Measurements from ENCODE around the gene CD300LG. TPM values are rescaled to one million over a fixed set of nuclear protein-coding genes. Genes with fewer than 3 reads are reported as not detected.

The CD300LG gene
- polyA plus RNA-seq, 2 of the 4 experiments (the other 2 are of a cell fraction): not detected

- DNase-seq (ENCODE audit: low read depth in 1 of 2, low spot score in 1 of 2): no peak
- ChIA-PET POLR2A (no interaction called here), CTCF (interaction anchor here (1.1 to 25.9 kb wide), 4 partner anchors 9 to 44 kb away, joined by 3 to 412 read pairs (median 96); partner anchors contain the start of gene MPP2)
- Histone ChIP-seq H3K9me3 (no peaks in the 10 kb centered on the region), H3K4me3 (no peak overlapping the region), H3K27ac (no peak overlapping the region), H3K4me1 (no peaks in the 10 kb centered on the region), H3K4me2 (no peak overlapping the region)
- ATAC-seq: no peak
- TF ChIP-seq HEYL (CRISPR knock-in tag; IDR thresholded peaks at IDR 0.05) (no peak), KDM1A (IDR thresholded peaks at IDR 0.05; ENCODE audit: low read depth) (no peak), ZNF302 (CRISPR knock-in tag; IDR thresholded peaks at IDR 0.05) (no peak), EHMT2 (IDR thresholded peaks at IDR 0.05; ENCODE audit: low read depth) (no peak), HOXB13 (CRISPR knock-in tag; IDR thresholded peaks at IDR 0.05; ENCODE audit: low read depth) (no peak), GATA3 (IDR thresholded peaks at IDR 0.05; ENCODE audit: borderline replicate concordance) (no peak), EHF (CRISPR knock-in tag; IDR thresholded peaks at IDR 0.05) (no peak), CHD2 (IDR thresholded peaks at IDR 0.05; ENCODE audit: low read length, partially characterized antibody) (no peak), RARB (CRISPR knock-in tag; IDR thresholded peaks at IDR 0.05) (no peak), HDAC2 (IDR thresholded peaks at IDR 0.05) (no peak)
- FAIRE-seq: no peak
- 100% methylated on average over 1 of the region's 1 CpG for WGBS (ENCODE audit: missing lambda C conversion rate)
These were observed 43.3 kb downstream of the CD300LG start for GRCh38 chr17:43890240-43890639.

- no peak for ATAC-seq
- Histone ChIP-seq H3K4me1 (no peaks in the 10 kb centered on the region), H3K9me3 (no peaks in the 10 kb centered on the region), H3K27ac (no peak overlapping the region), H3K4me3 (no peak overlapping the region), H3K4me2 (no peak overlapping the region)
- TF ChIP-seq EP300 (IDR thresholded peaks at IDR 0.05) (no peak), RAD21 (conservative IDR thresholded peaks at IDR 0.05 in 1 of 2, IDR thresholded peaks at IDR 0.05 in 1 of 2) (no peak), KDM5A (IDR thresholded peaks at IDR 0.05) (no peak), ATOH8 (CRISPR knock-in tag; IDR thresholded peaks at IDR 0.05; ENCODE audit: low read depth) (no peak), ZNF302 (CRISPR knock-in tag; IDR thresholded peaks at IDR 0.05) (no peak), CBX2 (IDR thresholded peaks at IDR 0.05; ENCODE audit: borderline replicate concordance, low read depth) (no peak), SMC3 (IDR thresholded peaks at IDR 0.05) (no peak), HES2 (IDR thresholded peaks at IDR 0.05) (no peak), GATA3 (IDR thresholded peaks at IDR 0.05; ENCODE audit: borderline replicate concordance) (no peak), NFE2L2 (conservative IDR thresholded peaks at IDR 0.05; ENCODE audit: low read length) (no peak), CHD4 (IDR thresholded peaks at IDR 0.05; ENCODE audit: borderline replicate concordance) (no peak), MAX (IDR thresholded peaks at IDR 0.05) (no peak), BCL3 (IDR thresholded peaks at IDR 0.05) (no peak), ELK1 (IDR thresholded peaks at IDR 0.05; ENCODE audit: low read depth, low read length) (no peak), EHF (CRISPR knock-in tag; IDR thresholded peaks at IDR 0.05) (no peak), PHF8 (IDR thresholded peaks at IDR 0.05; ENCODE audit: borderline replicate concordance, low read depth) (no peak), BHLHE40 (IDR thresholded peaks at IDR 0.05; ENCODE audit: low read depth, low read length) (no peak), JUN (IDR thresholded peaks at IDR 0.05) (no peak), RFX5 (IDR thresholded peaks at IDR 0.05) (no peak)
- 78% methylated on average over 5 of the region's 5 CpGs for WGBS (ENCODE audit: missing lambda C conversion rate)
- no peak for DNase-seq (ENCODE audit: low read depth in 1 of 2, low spot score in 1 of 2)
- ChIA-PET POLR2A (no interaction called here), CTCF (interaction anchor here (0.5 to 25.9 kb wide), 10 partner anchors 11 to 153 kb away, joined by 3 to 412 read pairs (median 10); partner anchors contain the start of genes CD300LG and MPP2)
- FAIRE-seq: no peak
These were observed 45.1 kb downstream of the CD300LG start for GRCh38 chr17:43891851-43892646.
